ENCODE measurements around the gene TSC1. TPM values are rescaled to one million over a fixed set of nuclear protein-coding genes. Genes with fewer than 3 reads are reported as not detected.
"Not testable (repeated sequence)": the region's sequence is repeated elsewhere in the genome, so short reads cannot be mapped to it uniquely, and the experiment has no call there.

TSC1 gene
- total RNA-seq, 1 donor from 2014 or later = 69.0 TPM

DNA sequence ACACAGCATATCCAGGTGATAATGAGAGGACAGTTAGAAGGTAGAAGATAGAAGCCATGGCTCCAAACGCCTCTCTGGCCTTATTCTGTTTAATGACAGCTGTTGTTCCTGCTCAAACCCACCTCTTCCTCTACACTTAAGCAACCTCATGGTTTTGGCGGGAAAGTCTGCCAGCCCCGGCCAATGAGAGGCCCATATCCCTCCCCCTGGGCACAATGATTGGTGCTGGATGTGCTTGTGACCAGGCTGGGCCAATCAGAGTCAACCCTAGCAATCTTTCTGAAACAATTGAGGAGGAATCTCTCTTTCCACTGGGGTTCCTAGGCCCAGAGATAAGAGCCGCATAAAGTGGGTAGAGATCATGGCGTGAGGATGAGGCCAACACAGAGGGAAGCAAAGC, 29.3 kb upstream of the TSC1 start:
- H3K27me3 Mint-ChIP-seq = peaks cover 44% of the 10 kb centered on the region
- no peak overlapping the region for H3K4me3 Mint-ChIP-seq (ENCODE audit: low read depth)
- no peaks in the 10 kb centered on the region for H3K9me3 Mint-ChIP-seq (ENCODE audit: low read depth)
- no peak for DNase-seq (ENCODE audit: low spot score, unreplicated experiment)
- no peaks in the 10 kb centered on the region for H3K36me3 Mint-ChIP-seq (ENCODE audit: insufficient read depth)
- H3K27ac Mint-ChIP-seq = no peak overlapping the region
- TF ChIP-seq, protein P1, sequence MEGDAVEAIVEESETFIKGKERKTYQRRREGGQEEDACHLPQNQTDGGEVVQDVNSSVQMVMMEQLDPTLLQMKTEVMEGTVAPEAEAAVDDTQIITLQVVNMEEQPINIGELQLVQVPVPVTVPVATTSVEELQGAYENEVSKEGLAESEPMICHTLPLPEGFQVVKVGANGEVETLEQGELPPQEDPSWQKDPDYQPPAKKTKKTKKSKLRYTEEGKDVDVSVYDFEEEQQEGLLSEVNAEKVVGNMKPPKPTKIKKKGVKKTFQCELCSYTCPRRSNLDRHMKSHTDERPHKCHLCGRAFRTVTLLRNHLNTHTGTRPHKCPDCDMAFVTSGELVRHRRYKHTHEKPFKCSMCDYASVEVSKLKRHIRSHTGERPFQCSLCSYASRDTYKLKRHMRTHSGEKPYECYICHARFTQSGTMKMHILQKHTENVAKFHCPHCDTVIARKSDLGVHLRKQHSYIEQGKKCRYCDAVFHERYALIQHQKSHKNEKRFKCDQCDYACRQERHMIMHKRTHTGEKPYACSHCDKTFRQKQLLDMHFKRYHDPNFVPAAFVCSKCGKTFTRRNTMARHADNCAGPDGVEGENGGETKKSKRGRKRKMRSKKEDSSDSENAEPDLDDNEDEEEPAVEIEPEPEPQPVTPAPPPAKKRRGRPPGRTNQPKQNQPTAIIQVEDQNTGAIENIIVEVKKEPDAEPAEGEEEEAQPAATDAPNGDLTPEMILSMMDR (IDR thresholded peaks at IDR 0.05; ENCODE audit: unreplicated experiment) = no peak
- H3K4me1 Mint-ChIP-seq (ENCODE audit: low read depth) = peaks cover 7% of the 10 kb centered on the region

- no peaks in the 10 kb centered on the region for H3K9me3 Mint-ChIP-seq (ENCODE audit: low read depth)
- no peak overlapping the region for H3K27ac Mint-ChIP-seq
- H3K4me3 Mint-ChIP-seq (ENCODE audit: low read depth) = no peak overlapping the region
- DNase-seq (ENCODE audit: low spot score, unreplicated experiment) = no peak
- peaks cover 39% of the 10 kb centered on the region for H3K27me3 Mint-ChIP-seq
- peaks cover 3% of the 10 kb centered on the region for H3K4me1 Mint-ChIP-seq (ENCODE audit: low read depth)
- H3K36me3 Mint-ChIP-seq (ENCODE audit: insufficient read depth) = no peaks in the 10 kb centered on the region
- TF ChIP-seq, protein P1 (IDR thresholded peaks at IDR 0.05; ENCODE audit: unreplicated experiment) = no peak
Observed at GRCh38 chr9:132973166-132973565, 28.8 kb upstream of the TSC1 start.

DNA sequence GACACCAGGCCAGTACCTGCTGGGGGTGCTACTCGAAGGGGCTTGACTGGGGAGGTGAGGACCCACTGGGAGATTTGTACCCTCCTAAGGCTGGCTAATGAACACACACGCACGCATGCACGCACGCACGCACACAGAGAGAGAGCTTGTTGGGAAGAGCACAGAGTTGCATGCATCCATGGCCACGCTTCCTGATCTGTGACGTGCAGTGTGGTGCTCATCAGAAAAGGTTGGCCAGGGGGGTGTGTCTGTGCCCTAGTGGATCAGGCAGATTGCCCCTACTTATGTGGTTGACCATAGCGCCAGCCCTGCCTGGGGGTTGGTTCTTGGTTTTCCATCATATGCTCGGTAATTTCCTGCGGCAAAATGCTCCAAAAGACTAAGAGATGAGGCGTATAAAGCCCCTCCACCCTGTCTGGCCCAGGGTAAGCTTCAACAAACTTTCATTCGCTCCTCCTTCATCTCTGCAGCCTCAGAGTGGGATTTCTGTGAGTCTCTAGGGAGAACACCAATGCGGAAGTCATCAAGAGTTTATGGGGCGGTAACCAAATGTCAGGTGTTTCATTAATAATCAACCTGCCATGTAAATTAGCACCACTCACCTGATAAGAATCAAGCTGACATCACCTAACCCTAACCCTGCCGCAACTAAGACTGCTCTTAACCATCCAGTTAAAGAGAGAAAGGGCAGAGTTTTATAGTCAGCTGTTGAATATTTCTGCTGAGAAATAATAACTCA, 26.1 kb upstream of the TSC1 start:
- no peaks in the 10 kb centered on the region for H3K9me3 Mint-ChIP-seq (ENCODE audit: low read depth)
- H3K27me3 Mint-ChIP-seq = peaks cover 31% of the 10 kb centered on the region
- H3K4me1 Mint-ChIP-seq (ENCODE audit: low read depth) = peaks cover 3% of the 10 kb centered on the region
- no peaks in the 10 kb centered on the region for H3K36me3 Mint-ChIP-seq (ENCODE audit: insufficient read depth)
- TF ChIP-seq, protein P1 (IDR thresholded peaks at IDR 0.05; ENCODE audit: unreplicated experiment) = no peak
- H3K27ac Mint-ChIP-seq = no peak overlapping the region
- no peak overlapping the region for H3K4me3 Mint-ChIP-seq (ENCODE audit: low read depth)
- DNase-seq (ENCODE audit: low spot score, unreplicated experiment) = no peak

- Mint-ChIP-seq H3K4me1 (ENCODE audit: low read depth) (peaks cover 3% of the 10 kb centered on the region), H3K27ac (no peak overlapping the region), H3K4me3 (ENCODE audit: low read depth) (no peak overlapping the region), H3K36me3 (ENCODE audit: insufficient read depth) (no peaks in the 10 kb centered on the region), H3K9me3 (ENCODE audit: low read depth) (no peaks in the 10 kb centered on the region), H3K27me3 (peaks cover 24% of the 10 kb centered on the region)
- TF ChIP-seq, protein P1 (IDR thresholded peaks at IDR 0.05; ENCODE audit: unreplicated experiment) = no peak
- no peak for DNase-seq (ENCODE audit: low spot score, unreplicated experiment)
Observed at GRCh38 chr9:132969783-132970182, 25.4 kb upstream of the TSC1 start.

GRCh38 chr9:132967908-132968307, 23.5 kb upstream of the TSC1 start:
- not testable (repeated sequence) for DNase-seq (ENCODE audit: low spot score, unreplicated experiment); H3K4me1 Mint-ChIP-seq (ENCODE audit: low read depth); H3K9me3 Mint-ChIP-seq (ENCODE audit: low read depth); H3K27ac Mint-ChIP-seq; H3K36me3 Mint-ChIP-seq (ENCODE audit: insufficient read depth); H3K4me3 Mint-ChIP-seq (ENCODE audit: low read depth)
- peaks cover 10% of the 10 kb centered on the region for H3K27me3 Mint-ChIP-seq

DNA sequence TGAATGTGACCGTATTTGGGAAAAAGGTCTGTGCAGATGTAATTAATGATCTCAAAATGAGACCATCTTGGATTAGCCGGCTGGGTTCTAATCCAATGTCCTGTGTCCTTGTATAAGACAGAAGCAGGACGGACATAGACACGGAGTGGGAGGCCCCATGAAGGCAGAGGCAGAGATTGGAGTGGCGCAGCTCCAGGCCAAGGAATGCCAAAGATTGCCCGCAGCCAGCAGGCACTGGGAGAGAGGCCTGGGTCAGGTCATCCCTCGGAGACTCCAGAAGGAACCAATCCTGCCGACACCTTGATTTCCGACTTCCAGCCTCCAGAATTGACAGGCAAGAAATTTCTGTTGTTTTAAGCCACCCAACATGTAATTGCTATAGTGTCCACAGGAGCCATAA, 21.1 kb upstream of the TSC1 start:
- H3K4me1 Mint-ChIP-seq (ENCODE audit: low read depth) = peaks cover under 1% of the 10 kb centered on the region
- no peak overlapping the region for H3K27ac Mint-ChIP-seq
- no peak for DNase-seq (ENCODE audit: low spot score, unreplicated experiment)
- H3K36me3 Mint-ChIP-seq (ENCODE audit: insufficient read depth) = no peaks in the 10 kb centered on the region
- no peak overlapping the region for H3K4me3 Mint-ChIP-seq (ENCODE audit: low read depth)
- H3K9me3 Mint-ChIP-seq (ENCODE audit: low read depth) = no peaks in the 10 kb centered on the region
- TF ChIP-seq, protein P1 (IDR thresholded peaks at IDR 0.05; ENCODE audit: unreplicated experiment) = no peak
- peaks cover 13% of the 10 kb centered on the region for H3K27me3 Mint-ChIP-seq

Data from progenitor cell of endocrine pancreas (in vitro differentiated cells).